SH-SY5Y (cell line): Measurements from ENCODE around the gene DESI2.

Source experiments
- GATA2 ChIP-seq: IDR thresholded peaks from 2 replicates; pipeline ENCODE4 v1.6.1; 2011; ENCODE audit warnings: mild to moderate bottlenecking, low read depth, low read length
- GATA3 ChIP-seq: IDR thresholded peaks from 2 replicates; pipeline ENCODE4 v1.6.1; 2011; ENCODE audit warnings: low read depth, mild to moderate bottlenecking, low read length, moderate library complexity

GRCh38 chr1:244657421-244657820 lies 4.5 kb downstream of the DESI2 start:
- no peak for TF ChIP-seq GATA3
- no peak for TF ChIP-seq GATA2
